Activated CD4-positive, alpha-beta T cell treated with anti-CD3 and anti-CD28 coated beads, Interleukin-2, amount 10 ng/mL, durations not matched to agents 24 days and 14 days (primary cell): ENCODE data around the gene SMARCD3. TPM values are rescaled to one million over a fixed set of nuclear protein-coding genes. Genes with fewer than 3 reads are reported as not detected.

Source experiments
- DNase-seq: peaks from one replicate; pipeline ENCODE4 v3.0.0; 2022
- H3K27ac Mint-ChIP-seq: one replicate; pipeline ENCODE4 v1.8.0; 2022; ENCODE audit warnings: mild to moderate bottlenecking, mixed read lengths
- H3K27me3 Mint-ChIP-seq: one replicate; pipeline ENCODE4 v1.8.0; 2022; ENCODE audit warnings: mixed read lengths
- H3K36me3 Mint-ChIP-seq: one replicate; pipeline ENCODE4 v1.8.0; 2022; ENCODE audit warnings: low read depth, mild to moderate bottlenecking, mixed read lengths
- H3K4me1 Mint-ChIP-seq: one replicate; pipeline ENCODE4 v1.8.0; 2021; ENCODE audit warnings: mixed read lengths
- H3K4me3 Mint-ChIP-seq: one replicate; pipeline ENCODE4 v1.8.0; 2022; ENCODE audit warnings: mild to moderate bottlenecking, moderate library complexity, mixed read lengths
- H3K9me3 Mint-ChIP-seq: one replicate; pipeline ENCODE4 v1.8.0; 2021; ENCODE audit warnings: mixed read lengths
- intact Hi-C: fragments of 100-400 bp; cut with micrococcal nuclease; formaldehyde crosslinking; loops from one replicate; pipeline ENCODE4 v1.15.1; 2023
- total RNA-seq: library from RNA; stranded (reverse); gene quantifications from 2 replicates; pipeline ENCODE4 v1.2.3, GENCODE V29; 2022

SMARCD3 gene
- total RNA-seq, 1 donor from 2014 or later = 2.9 TPM

- peak overlapping the region; percentile 73 for H3K4me3 Mint-ChIP-seq
- H3K36me3 Mint-ChIP-seq = no peaks in the 10 kb centered on the region
- H3K4me1 Mint-ChIP-seq = peaks cover 17% of the 10 kb centered on the region
- H3K27ac Mint-ChIP-seq = peak overlapping the region; percentile 69
- H3K27me3 Mint-ChIP-seq = peaks cover 19% of the 10 kb centered on the region
- H3K9me3 Mint-ChIP-seq = no peaks in the 10 kb centered on the region
- peak; percentile 87 for DNase-seq
- intact Hi-C loops = loop anchor here (2.0 kb wide), 2 partner anchors 28 to 50 kb away; partner anchors contain the start of genes ABCF2 and SMARCD3
Observed at GRCh38 chr7:151276666-151277590, 28.4 kb upstream of the SMARCD3 start.

GRCh38 chr7:151275813-151276577, 27.5 kb upstream of the SMARCD3 start:
- Mint-ChIP-seq H3K4me1 (peaks cover 17% of the 10 kb centered on the region), H3K9me3 (no peaks in the 10 kb centered on the region), H3K4me3 (peak overlapping the region; percentile 68), H3K36me3 (no peaks in the 10 kb centered on the region), H3K27ac (peak overlapping the region; percentile 39), H3K27me3 (peaks cover 16% of the 10 kb centered on the region)
- no peak for DNase-seq
- intact Hi-C loops = loop anchor here (2.0 kb wide), 2 partner anchors 27 to 49 kb away; partner anchors contain the start of genes ABCF2 and SMARCD3

DNA sequence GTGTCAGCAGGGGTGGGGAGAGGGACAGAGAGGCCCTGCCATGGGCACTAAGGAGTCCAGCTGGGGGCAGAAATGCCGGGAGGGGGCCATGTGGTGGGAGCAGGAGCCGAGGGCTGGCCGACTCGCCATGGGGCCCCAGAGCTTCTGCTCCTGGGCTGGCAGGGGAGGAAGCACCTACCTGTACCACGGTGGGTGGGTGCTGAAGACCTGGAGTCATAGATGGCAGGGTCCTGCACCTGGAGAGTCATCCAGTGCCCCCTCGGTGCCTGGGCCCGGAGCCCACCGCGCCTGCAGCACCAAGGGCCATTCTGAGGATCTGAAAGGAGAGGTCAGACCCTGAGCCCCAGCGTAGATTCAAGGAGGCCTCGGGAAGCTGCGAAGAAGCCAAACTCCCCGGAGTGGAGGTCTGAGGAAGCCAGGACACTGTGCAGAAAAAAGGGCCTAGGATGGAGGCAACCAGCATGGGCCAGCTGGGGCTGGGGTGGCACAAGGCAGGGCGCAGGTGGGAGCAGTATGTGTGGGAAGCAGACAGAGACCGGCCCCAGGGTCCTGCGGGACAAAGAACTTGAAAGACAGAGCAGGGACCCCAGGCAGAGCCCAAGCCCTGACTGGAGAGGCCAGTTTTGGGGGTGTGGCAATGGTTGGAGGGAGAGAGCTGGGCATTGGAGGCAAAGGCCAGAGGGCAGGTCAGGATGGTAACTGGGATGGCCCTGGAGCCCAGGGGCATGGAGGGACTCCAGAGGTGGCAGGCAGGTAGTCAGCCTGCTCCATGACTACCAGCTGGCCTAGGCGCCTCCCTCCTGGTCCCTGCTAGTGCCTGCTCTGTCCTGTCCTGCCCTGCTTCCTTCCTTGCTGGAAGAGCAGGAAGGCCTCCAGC, 26.7 kb upstream of the SMARCD3 start:
- peaks cover 15% of the 10 kb centered on the region for H3K27me3 Mint-ChIP-seq
- H3K36me3 Mint-ChIP-seq = no peaks in the 10 kb centered on the region
- H3K9me3 Mint-ChIP-seq = no peaks in the 10 kb centered on the region
- peaks cover 17% of the 10 kb centered on the region for H3K4me1 Mint-ChIP-seq
- intact Hi-C loops = no loop called here
- no peak overlapping the region for H3K27ac Mint-ChIP-seq
- no peak for DNase-seq
- peak overlapping the region; percentile 68 for H3K4me3 Mint-ChIP-seq

- H3K27ac Mint-ChIP-seq = no peak overlapping the region
- peaks cover 15% of the 10 kb centered on the region for H3K27me3 Mint-ChIP-seq
- peaks cover 17% of the 10 kb centered on the region for H3K4me1 Mint-ChIP-seq
- H3K4me3 Mint-ChIP-seq = peak overlapping the region; percentile 6
- intact Hi-C loops = no loop called here
- H3K36me3 Mint-ChIP-seq = no peaks in the 10 kb centered on the region
- DNase-seq = no peak
- H3K9me3 Mint-ChIP-seq = no peaks in the 10 kb centered on the region
Observed at GRCh38 chr7:151274396-151274795, 25.9 kb upstream of the SMARCD3 start.

DNA sequence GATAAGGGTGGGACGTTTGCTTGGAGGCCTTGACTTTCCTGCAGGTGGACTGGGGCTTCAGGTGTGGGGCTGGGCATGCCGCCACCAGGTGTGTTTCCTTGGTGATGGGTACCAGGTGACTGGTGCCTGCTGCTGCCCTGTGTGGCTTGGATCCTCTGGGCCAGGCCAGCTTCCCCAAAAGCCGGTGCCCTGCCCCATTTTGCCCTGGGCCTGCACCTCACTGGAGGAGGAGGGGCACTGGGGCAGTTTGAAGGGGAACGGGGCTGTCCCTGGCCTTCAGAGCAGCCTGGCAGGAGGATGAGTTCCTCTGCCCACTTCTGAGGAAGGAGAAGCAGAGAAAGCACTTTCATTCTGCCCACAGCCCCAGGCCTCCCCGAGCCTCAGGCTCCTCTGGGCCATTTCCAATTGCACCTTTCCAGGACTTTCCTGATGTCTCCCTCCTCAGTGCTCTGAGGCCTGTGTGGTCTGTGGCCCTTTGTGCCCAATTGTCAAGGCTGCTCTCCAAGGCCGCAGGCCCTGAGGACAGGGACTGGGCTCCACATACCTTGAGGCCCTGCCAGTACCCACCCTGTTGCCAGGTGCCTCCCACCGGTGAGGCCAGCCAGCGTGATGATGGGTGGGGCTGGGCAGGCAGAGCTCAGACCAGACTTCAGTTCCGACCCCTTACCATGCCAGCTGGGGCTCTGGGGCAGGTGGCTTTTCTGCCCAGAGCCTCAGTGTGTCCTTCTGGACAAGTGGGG, 25.3 kb upstream of the SMARCD3 start:
- Mint-ChIP-seq H3K4me3 (no peak overlapping the region), H3K36me3 (no peaks in the 10 kb centered on the region), H3K4me1 (peaks cover 17% of the 10 kb centered on the region), H3K27ac (no peak overlapping the region), H3K9me3 (no peaks in the 10 kb centered on the region), H3K27me3 (peaks cover 15% of the 10 kb centered on the region)
- intact Hi-C loops = no loop called here
- DNase-seq = no peak

- H3K9me3 Mint-ChIP-seq = no peaks in the 10 kb centered on the region
- H3K4me1 Mint-ChIP-seq = peaks cover 17% of the 10 kb centered on the region
- no peak for DNase-seq
- no peak overlapping the region for H3K4me3 Mint-ChIP-seq
- peaks cover 12% of the 10 kb centered on the region for H3K27me3 Mint-ChIP-seq
- intact Hi-C loops = no loop called here
- no peaks in the 10 kb centered on the region for H3K36me3 Mint-ChIP-seq
- no peak overlapping the region for H3K27ac Mint-ChIP-seq
Observed at GRCh38 chr7:151272877-151273276, 24.4 kb upstream of the SMARCD3 start.

DNA sequence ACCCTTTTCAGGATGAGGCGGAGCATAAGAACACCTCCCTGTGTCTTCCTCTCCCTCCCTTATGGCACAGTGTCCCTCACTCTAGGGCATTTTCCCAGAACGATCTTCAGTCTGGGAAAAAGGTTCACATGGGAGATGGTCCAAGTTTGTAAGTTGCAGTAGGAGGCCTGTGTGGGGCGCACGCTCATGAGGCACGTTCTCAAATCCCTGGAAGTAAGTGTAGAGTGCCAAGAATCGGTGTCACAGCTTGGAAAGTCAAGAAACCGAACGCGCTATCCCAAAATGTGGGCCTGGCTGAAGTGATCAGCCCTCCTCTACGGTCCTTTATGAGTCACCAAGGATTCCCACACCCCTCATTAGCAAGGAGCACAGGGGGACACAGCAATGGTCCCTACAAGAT, 23.9 kb upstream of the SMARCD3 start:
- Mint-ChIP-seq H3K4me3 (no peak overlapping the region), H3K4me1 (peaks cover 16% of the 10 kb centered on the region), H3K9me3 (no peaks in the 10 kb centered on the region), H3K27me3 (peaks cover 12% of the 10 kb centered on the region), H3K27ac (no peak overlapping the region), H3K36me3 (no peaks in the 10 kb centered on the region)
- intact Hi-C loops = no loop called here
- DNase-seq = no peak

DNA sequence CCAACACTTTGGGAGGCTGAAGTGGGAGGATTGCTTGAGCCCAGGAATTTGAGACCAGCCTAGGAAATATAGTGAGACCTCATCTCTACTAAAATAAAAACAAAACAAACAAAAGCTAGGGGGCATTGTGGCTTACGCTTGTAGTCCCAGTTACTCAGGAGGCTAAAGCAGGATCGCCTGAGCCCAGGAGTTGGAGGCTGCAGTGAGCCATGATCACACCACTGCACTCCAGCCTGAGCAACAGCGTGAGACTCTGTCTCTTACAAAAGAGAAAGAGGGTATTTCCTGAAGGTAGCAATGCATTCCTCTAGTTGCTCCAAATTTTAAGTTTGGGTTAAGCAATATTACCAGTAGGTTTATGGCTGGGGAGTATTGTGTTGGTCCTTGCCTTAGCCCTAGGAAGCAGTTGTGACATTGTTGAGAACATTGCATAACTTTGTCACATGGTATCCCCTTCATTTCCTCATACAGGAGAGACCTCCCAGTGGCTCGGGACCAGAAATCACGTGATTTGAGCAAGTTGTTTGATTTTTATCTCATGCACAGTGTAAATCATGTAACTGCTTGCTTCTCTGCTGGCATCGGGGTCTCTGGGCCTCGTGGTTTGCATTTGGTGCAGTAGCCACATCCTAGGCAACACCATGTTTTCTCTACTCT, 23.3 kb upstream of the SMARCD3 start:
- H3K27me3 Mint-ChIP-seq = peaks cover 12% of the 10 kb centered on the region
- no peak for DNase-seq
- H3K9me3 Mint-ChIP-seq = no peaks in the 10 kb centered on the region
- no peak overlapping the region for H3K27ac Mint-ChIP-seq
- no peak overlapping the region for H3K4me3 Mint-ChIP-seq
- peaks cover 12% of the 10 kb centered on the region for H3K4me1 Mint-ChIP-seq
- intact Hi-C loops = no loop called here
- H3K36me3 Mint-ChIP-seq = no peaks in the 10 kb centered on the region

DNA sequence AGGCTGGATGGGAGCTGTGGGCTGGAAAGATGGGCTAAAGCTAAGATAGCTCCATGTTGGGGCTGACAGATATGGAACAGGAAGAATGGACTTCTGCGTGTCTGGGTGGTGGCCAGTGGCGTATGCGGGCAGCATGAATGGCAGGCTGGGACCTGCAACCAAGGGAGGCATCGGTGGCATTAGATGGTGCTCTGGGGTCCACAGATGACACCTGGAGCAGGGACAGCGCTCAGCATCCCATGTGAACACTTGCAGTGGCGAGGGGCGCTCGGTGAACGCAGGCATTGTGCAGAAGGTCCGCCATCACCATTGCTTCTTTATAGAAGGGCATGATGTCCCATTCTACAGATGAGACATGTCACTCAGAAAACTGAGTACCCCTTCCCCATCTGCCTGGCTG, 21.0 kb upstream of the SMARCD3 start:
- DNase-seq = no peak
- H3K27me3 Mint-ChIP-seq = no peaks in the 10 kb centered on the region
- H3K4me1 Mint-ChIP-seq = peaks cover 4% of the 10 kb centered on the region
- H3K9me3 Mint-ChIP-seq = no peaks in the 10 kb centered on the region
- no peaks in the 10 kb centered on the region for H3K36me3 Mint-ChIP-seq
- H3K4me3 Mint-ChIP-seq = no peak overlapping the region
- H3K27ac Mint-ChIP-seq = no peak overlapping the region
- intact Hi-C loops = no loop called here

- Mint-ChIP-seq H3K27me3 (peaks cover 4% of the 10 kb centered on the region), H3K36me3 (no peaks in the 10 kb centered on the region), H3K9me3 (no peaks in the 10 kb centered on the region), H3K4me1 (no peaks in the 10 kb centered on the region), H3K4me3 (no peak overlapping the region), H3K27ac (no peak overlapping the region)
- intact Hi-C loops = no loop called here
- no peak for DNase-seq
Observed at GRCh38 chr7:151265351-151265931, 16.9 kb upstream of the SMARCD3 start.

- Mint-ChIP-seq H3K4me3 (no peak overlapping the region), H3K27ac (no peak overlapping the region), H3K4me1 (no peaks in the 10 kb centered on the region), H3K9me3 (no peaks in the 10 kb centered on the region), H3K36me3 (no peaks in the 10 kb centered on the region), H3K27me3 (peaks cover 4% of the 10 kb centered on the region)
- no peak for DNase-seq
- intact Hi-C loops = no loop called here
Observed at GRCh38 chr7:151264615-151265014, 16.1 kb upstream of the SMARCD3 start.

GRCh38 chr7:151261529-151261928, 13.0 kb upstream of the SMARCD3 start:
- intact Hi-C loops = no loop called here
- no peaks in the 10 kb centered on the region for H3K36me3 Mint-ChIP-seq
- no peak for DNase-seq
- no peak overlapping the region for H3K27ac Mint-ChIP-seq
- H3K4me1 Mint-ChIP-seq = no peaks in the 10 kb centered on the region
- no peaks in the 10 kb centered on the region for H3K9me3 Mint-ChIP-seq
- peaks cover 14% of the 10 kb centered on the region for H3K27me3 Mint-ChIP-seq
- H3K4me3 Mint-ChIP-seq = no peak overlapping the region
